HepG2 (cell line): ENCODE measurements around the gene MAD2L2. TPM values are rescaled to one million over a fixed set of nuclear protein-coding genes. Genes with fewer than 3 reads are reported as not detected.

Source experiments
- CREB1 ChIP-seq, 2 experiments: fragments of 450-650 bp in 1 of 2; IDR thresholded peaks; 2 replicates each; pipeline ENCODE4 v1.6.1; 2016 to 2017; ENCODE audit warnings: control low read depth in 1 of 2, mild to moderate bottlenecking in 1 of 2, missing compliant biosample characterization in 1 of 2, missing genetic modification characterization in 1 of 2
- FOXP1 ChIP-seq, 2 experiments: fragments of 450-650 bp in 1 of 2; IDR thresholded peaks; 2 replicates each; pipeline ENCODE4 v1.6.1; 2017 to 2018; ENCODE audit warnings: antibody characterized with exemption in 1 of 2
- HDAC1 ChIP-seq: sonication (generic); formaldehyde crosslinking; IDR thresholded peaks from 2 replicates; pipeline ENCODE4 v1.5.1; 2020; ENCODE audit warnings: mild to moderate bottlenecking, missing genetic modification reagents
- HOXA9 ChIP-seq: sonication (generic); formaldehyde crosslinking; IDR thresholded peaks from 2 replicates; pipeline ENCODE4 v1.8.1; 2022; ENCODE audit warnings: missing genetic modification reagents, mild to moderate bottlenecking, moderate library complexity, borderline replicate concordance
- JARID2 ChIP-seq: sonication (generic); formaldehyde crosslinking; IDR thresholded peaks from 2 replicates; pipeline ENCODE4 v1.8.1; 2023; ENCODE audit warnings: missing genetic modification reagents, inconsistent platforms; ENCODE audit not compliant: insufficient replicate concordance
- MAZ ChIP-seq, 2 experiments: sonication (generic) in 1 of 2; formaldehyde crosslinking in 1 of 2; IDR thresholded peaks; 2 replicates each; pipeline versions ENCODE4 v1.5.0 to v1.6.1; 2012 to 2020; ENCODE audit warnings: low read depth in 2 of 2, mild to moderate bottlenecking in 2 of 2, borderline replicate concordance in 1 of 2, improper control_type of control experiment in 1 of 2, low read length in 1 of 2, missing genetic modification reagents in 1 of 2, moderate library complexity in 1 of 2
- MBNL3 ChIP-seq: fragments of 250-450 bp; sonication (Bioruptor Pico); conservative IDR thresholded peaks from 2 replicates; pipeline ENCODE4 v1.8.0; 2022; ENCODE audit warnings: mild to moderate bottlenecking, inconsistent platforms
- PHF21A ChIP-seq: sonication (generic); formaldehyde crosslinking; IDR thresholded peaks from 2 replicates; pipeline ENCODE4 v1.5.0; 2020; ENCODE audit warnings: mild to moderate bottlenecking, missing genetic modification reagents
- POLR2AphosphoS2 ChIP-seq: IDR thresholded peaks from 2 replicates; pipeline ENCODE4 v1.6.1; 2011; ENCODE audit warnings: low read depth, low read length, improper control_type of control experiment
- SOX13 ChIP-seq, 3 experiments: fragments of 450-650 bp in 1 of 3; sonication (generic) in 1 of 3; formaldehyde crosslinking in 1 of 3; IDR thresholded peaks in 2 of 3; conservative IDR thresholded peaks in 1 of 3; 2 replicates each; pipeline versions ENCODE4 v1.5.0 to v1.6.1; 2016 to 2020; ENCODE audit warnings: antibody characterized with exemption in 1 of 3, mild to moderate bottlenecking in 1 of 3, missing compliant biosample characterization in 1 of 3, missing genetic modification reagents in 1 of 3, moderate library complexity in 1 of 3
- SP1 ChIP-seq, 2 experiments: fragments of 450-650 bp in 1 of 2; sonication (generic) in 1 of 2; formaldehyde crosslinking in 1 of 2; IDR thresholded peaks; 2 replicates each; pipeline versions ENCODE4 v1.4.0 to v1.6.1; 2016 to 2020; ENCODE audit warnings: missing genetic modification reagents in 1 of 2
- SPEN ChIP-seq: sonication (generic); formaldehyde crosslinking; IDR thresholded peaks from 2 replicates; pipeline ENCODE4 v1.5.1; 2020; ENCODE audit warnings: low read depth, mild to moderate bottlenecking, missing genetic modification reagents
- ZBTB37 ChIP-seq: sonication (generic); formaldehyde crosslinking; IDR thresholded peaks from 2 replicates; pipeline ENCODE4 v1.4.0; 2020; ENCODE audit warnings: mild to moderate bottlenecking, missing genetic modification reagents
- ZMAT5 ChIP-seq: sonication (generic); formaldehyde crosslinking; IDR thresholded peaks from 2 replicates; pipeline ENCODE4 v1.5.0; 2020; ENCODE audit warnings: mild to moderate bottlenecking, low read depth, missing genetic modification reagents, borderline replicate concordance
- polyA plus RNA-seq, 8 experiments: library from polyadenylated mRNA; depleted of rRNA in 3 of 8; stranded (reverse) in 7 of 8; unstranded in 1 of 8; fragments of >200 nt; fragmentation: Illumina TruSeq in 4 of 8; extraction: Trizol in 4 of 8; gene quantifications; 2 replicates each; pipeline versions ENCODE4 v1.2.1 to v1.2.3, GENCODE V29; 2011 to 2016; ENCODE audit warnings: low read depth in 4 of 8, missing spikeins in 1 of 8, mixed read lengths in 1 of 8; ENCODE audit not compliant: insufficient read depth in 1 of 8
- total RNA-seq, 5 experiments: library from RNA; depleted of rRNA; stranded (reverse); fragments of >200 nt; fragmentation: Illumina TruSeq; extraction: Trizol; gene quantifications; 2 replicates each; pipeline ENCODE4 v1.2.3, GENCODE V29; 2016; ENCODE audit warnings: low read depth in 1 of 5
- TF ChIP-seq, protein P1 (sequence below): sonication (generic); formaldehyde crosslinking; IDR thresholded peaks from 2 replicates; pipeline ENCODE4 v1.5.0; 2020; ENCODE audit warnings: mild to moderate bottlenecking, missing genetic modification reagents
- TF ChIP-seq, protein P2 (sequence below): sonication (generic); formaldehyde crosslinking; IDR thresholded peaks from 2 replicates; pipeline ENCODE4 v1.5.1; 2020; ENCODE audit warnings: mild to moderate bottlenecking, missing genetic modification reagents, moderate library complexity

Gene MAD2L2
- total and polyA plus RNA-seq, 2 of the 13 experiments (the other 11 are each of a cell fraction or from before 2014, with no cell fraction given) = 51.8 to 53.8 TPM

DNA sequence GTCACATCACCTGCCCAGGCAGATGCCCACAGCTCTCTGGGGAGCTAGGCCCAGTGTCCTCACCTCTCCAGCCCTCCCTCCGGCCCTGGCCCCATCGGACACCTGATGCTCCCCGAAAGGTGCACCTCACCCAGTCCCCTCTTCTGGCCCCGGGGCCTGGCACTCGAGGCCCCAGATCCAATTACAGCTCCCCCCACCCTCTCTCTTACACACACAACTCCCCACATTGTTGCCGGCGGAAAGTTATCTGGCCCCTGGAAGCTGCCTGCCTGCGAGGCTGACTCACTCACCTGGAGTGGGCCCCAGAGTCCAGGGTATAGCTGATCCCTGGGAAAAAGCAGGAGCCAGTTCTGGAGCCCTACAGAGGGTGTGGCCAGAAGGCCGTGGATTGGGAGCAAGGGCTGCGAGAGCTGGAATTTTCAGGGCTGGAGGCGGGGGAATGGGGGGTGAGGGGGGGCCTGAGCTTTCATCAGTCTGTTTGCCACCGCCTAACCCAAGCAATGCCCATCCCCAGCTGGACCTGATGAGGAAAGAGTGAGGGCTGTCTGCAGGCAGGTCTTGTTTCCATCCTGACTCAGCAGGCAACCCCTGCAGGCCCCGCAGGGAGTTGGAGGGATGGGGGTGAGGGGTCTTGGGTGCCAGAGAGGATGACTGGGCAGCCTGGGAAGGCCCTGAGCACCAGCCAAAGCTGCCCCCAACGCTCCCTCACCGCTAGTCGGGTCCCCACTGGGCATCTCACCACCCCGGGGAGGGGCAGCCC, 27.7 kb downstream of the MAD2L2 start (continued):
- TF ChIP-seq FOXP1 (IDR thresholded peaks at IDR 0.05) (no peak), FOXP1 (CRISPR knock-in tag; IDR thresholded peaks at IDR 0.05) (peak; percentile 32; the same call in 1 of the 2 replicates), ZBTB37 (CRISPR knock-in tag) (peak; percentile 43; the same call in 1 of the 2 replicates), HOXA9 (CRISPR knock-in tag) (no peak), SP1 (IDR thresholded peaks at IDR 0.05) (no peak), SP1 (CRISPR knock-in tag; IDR thresholded peaks at IDR 0.05) (no peak), MBNL3 (no peak), JARID2 (CRISPR knock-in tag) (no peak), POLR2AphosphoS2 (no peak), SPEN (CRISPR knock-in tag) (peak; percentile 76), CREB1 (IDR thresholded peaks at IDR 0.05) (no peak), CREB1 (CRISPR knock-in tag; IDR thresholded peaks at IDR 0.05) (no peak), ZMAT5 (CRISPR knock-in tag) (no peak), PHF21A (CRISPR knock-in tag) (peak; percentile 83), MAZ (IDR thresholded peaks at IDR 0.05; ENCODE audit: borderline replicate concordance, low read depth, low read length) (no peak), MAZ (CRISPR knock-in tag; IDR thresholded peaks at IDR 0.05; ENCODE audit: low read depth) (0 out of 2 replicates have a peak, but pooled peaks have one; percentile 57), SOX13 (IDR thresholded peaks at IDR 0.05) (no peak), SOX13 (CRISPR knock-in tag; conservative IDR thresholded peaks at IDR 0.05 in 1 of 2, IDR thresholded peaks at IDR 0.05 in 1 of 2) (peak in 1 of 2 experiments; percentile 19; a peak in 1 of 4 replicates), HDAC1 (peak; percentile 44)
- TF ChIP-seq, protein P1, sequence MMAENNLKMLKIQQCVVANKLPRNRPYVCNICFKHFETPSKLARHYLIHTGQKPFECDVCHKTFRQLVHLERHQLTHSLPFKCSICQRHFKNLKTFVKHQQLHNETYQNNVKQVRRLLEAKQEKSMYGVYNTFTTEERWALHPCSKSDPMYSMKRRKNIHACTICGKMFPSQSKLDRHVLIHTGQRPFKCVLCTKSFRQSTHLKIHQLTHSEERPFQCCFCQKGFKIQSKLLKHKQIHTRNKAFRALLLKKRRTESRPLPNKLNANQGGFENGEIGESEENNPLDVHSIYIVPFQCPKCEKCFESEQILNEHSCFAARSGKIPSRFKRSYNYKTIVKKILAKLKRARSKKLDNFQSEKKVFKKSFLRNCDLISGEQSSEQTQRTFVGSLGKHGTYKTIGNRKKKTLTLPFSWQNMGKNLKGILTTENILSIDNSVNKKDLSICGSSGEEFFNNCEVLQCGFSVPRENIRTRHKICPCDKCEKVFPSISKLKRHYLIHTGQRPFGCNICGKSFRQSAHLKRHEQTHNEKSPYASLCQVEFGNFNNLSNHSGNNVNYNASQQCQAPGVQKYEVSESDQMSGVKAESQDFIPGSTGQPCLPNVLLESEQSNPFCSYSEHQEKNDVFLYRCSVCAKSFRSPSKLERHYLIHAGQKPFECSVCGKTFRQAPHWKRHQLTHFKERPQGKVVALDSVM = peak; percentile 40; the same call in 1 of the 2 replicates
- TF ChIP-seq, protein P2, sequence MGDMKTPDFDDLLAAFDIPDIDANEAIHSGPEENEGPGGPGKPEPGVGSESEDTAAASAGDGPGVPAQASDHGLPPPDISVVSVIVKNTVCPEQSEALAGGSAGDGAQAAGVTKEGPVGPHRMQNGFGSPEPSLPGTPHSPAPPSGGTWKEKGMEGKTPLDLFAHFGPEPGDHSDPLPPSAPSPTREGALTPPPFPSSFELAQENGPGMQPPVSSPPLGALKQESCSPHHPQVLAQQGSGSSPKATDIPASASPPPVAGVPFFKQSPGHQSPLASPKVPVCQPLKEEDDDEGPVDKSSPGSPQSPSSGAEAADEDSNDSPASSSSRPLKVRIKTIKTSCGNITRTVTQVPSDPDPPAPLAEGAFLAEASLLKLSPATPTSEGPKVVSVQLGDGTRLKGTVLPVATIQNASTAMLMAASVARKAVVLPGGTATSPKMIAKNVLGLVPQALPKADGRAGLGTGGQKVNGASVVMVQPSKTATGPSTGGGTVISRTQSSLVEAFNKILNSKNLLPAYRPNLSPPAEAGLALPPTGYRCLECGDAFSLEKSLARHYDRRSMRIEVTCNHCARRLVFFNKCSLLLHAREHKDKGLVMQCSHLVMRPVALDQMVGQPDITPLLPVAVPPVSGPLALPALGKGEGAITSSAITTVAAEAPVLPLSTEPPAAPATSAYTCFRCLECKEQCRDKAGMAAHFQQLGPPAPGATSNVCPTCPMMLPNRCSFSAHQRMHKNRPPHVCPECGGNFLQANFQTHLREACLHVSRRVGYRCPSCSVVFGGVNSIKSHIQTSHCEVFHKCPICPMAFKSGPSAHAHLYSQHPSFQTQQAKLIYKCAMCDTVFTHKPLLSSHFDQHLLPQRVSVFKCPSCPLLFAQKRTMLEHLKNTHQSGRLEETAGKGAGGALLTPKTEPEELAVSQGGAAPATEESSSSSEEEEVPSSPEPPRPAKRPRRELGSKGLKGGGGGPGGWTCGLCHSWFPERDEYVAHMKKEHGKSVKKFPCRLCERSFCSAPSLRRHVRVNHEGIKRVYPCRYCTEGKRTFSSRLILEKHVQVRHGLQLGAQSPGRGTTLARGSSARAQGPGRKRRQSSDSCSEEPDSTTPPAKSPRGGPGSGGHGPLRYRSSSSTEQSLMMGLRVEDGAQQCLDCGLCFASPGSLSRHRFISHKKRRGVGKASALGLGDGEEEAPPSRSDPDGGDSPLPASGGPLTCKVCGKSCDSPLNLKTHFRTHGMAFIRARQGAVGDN (CRISPR knock-in tag) = peak; percentile 73
